ENCODE results near the gene ZBTB20.

The ZBTB20 gene

DNA sequence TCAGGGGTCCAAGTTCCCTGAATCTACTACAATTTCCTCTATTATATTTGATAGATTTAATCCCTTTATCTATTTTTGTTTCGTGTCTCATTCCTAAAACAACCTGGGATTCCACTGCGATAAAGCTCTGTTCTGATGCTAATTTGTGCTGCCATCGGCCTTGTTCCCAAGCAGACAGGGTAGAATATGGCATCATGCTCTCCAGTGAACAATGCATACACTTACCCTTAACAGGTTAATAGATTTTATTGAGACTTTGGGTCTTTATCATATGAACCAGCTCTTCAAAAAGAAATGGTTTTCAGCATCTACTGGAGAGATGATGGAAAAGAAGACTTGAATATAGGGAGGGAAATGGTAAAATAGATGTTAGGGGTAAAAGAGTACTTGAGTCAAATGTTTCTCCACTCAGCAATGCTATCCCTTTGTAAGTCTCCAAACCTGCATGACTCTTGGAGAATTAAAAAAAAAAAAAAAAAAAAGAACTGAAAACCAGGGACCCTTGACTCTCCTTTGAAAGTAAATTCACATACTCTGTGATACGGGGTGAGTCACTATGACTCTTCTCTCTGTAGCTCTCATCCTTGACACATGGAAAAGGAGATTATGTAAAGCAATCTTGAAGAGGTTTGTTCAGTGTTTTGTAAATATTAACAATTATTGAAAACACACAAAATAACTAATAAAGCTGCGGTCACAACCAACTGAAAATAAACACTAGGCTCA is 268.8 kb downstream of the ZBTB20 start:
- no peak overlapping the region for H3K4me3 ChIP-seq (replicated peaks; ENCODE audit: low read depth, low read length)
- TF ChIP-seq, protein P1, sequence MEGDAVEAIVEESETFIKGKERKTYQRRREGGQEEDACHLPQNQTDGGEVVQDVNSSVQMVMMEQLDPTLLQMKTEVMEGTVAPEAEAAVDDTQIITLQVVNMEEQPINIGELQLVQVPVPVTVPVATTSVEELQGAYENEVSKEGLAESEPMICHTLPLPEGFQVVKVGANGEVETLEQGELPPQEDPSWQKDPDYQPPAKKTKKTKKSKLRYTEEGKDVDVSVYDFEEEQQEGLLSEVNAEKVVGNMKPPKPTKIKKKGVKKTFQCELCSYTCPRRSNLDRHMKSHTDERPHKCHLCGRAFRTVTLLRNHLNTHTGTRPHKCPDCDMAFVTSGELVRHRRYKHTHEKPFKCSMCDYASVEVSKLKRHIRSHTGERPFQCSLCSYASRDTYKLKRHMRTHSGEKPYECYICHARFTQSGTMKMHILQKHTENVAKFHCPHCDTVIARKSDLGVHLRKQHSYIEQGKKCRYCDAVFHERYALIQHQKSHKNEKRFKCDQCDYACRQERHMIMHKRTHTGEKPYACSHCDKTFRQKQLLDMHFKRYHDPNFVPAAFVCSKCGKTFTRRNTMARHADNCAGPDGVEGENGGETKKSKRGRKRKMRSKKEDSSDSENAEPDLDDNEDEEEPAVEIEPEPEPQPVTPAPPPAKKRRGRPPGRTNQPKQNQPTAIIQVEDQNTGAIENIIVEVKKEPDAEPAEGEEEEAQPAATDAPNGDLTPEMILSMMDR (IDR thresholded peaks at IDR 0.05; ENCODE audit: low read depth, low read length, missing control alignments), result no peak
- no peak for DNase-seq (ENCODE audit: extremely low read depth, low read depth)

DNA sequence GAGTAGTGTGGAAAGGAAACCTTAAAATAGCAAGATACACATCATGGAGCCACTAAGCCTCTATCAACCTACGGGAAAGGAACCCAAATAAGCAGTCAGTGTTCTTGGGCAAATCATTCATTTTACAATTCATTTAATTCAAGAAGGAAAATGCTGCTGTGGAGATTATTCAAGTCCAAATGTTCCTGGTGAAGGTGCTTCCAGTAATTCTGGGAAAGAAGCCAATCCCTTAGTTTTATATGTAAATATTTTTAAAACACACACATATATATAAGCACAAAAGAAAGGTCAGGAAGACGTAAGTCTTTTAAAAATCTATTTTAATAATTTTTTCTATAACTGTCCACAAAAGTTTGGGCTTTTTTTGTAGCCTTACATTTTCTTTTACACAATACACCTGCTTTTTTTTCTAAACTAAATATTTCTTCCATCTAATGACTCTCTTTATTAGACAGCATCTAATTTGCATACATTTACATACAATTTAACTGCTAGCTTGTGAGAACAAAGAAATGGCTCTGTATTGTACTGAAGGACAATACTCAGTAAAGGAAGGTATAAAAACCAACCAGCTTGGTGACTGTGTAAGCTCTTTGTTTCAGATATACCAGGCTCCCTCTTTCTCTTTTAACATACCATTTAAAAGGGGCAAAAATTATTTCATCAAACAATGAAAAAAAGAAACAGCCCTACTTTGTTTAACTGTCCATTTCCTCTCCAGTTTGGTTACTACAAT is 269.5 kb downstream of the ZBTB20 start:
- no peak for DNase-seq (ENCODE audit: extremely low read depth, low read depth)
- no peak overlapping the region for H3K4me3 ChIP-seq (replicated peaks; ENCODE audit: low read depth, low read length)
- TF ChIP-seq, protein P1 (IDR thresholded peaks at IDR 0.05; ENCODE audit: low read depth, low read length, missing control alignments), result no peak

DNA sequence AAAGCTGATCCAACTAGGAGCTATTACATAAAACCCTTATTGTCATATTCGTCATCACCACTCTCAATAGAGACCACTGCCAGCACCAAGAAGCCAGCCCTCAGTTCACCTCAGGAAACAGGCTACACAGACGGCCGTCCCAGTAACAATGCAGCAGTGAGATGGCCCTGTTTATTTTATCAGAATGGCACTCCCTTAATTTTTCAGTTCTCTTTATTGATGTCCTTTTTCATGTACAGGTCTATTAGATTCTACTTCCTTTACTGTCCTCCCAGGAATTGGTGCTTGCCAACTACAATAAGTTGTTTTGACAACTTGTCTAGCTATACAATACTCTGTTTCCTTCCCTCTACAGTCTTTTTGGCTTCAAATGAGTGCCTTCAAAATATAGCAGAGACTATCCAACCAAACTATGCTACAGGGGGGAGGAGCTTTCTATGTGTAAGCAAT is 272.5 kb downstream of the ZBTB20 start:
- DNase-seq (ENCODE audit: extremely low read depth, low read depth), result no peak
- H3K4me3 ChIP-seq (replicated peaks; ENCODE audit: low read depth, low read length), result no peak overlapping the region
- TF ChIP-seq, protein P1 (IDR thresholded peaks at IDR 0.05; ENCODE audit: low read depth, low read length, missing control alignments), result no peak

DNA sequence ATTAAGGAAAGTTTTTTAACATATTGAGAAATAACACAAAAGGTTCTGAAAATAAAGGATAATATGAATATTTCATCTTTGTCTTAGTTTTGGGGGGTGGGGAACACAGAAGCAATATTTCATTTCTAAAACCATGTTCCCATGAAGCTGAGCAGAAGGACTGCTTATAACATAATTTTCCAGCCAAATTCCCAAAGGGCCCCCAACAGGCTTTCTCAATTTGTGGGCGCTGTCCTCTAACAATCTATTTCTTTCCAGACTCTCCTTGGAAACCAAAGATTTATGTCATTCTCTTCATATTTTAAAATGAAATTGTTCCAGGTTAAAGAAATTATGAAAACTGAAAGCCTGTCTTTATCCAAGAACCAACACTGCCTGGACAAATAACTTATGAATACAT is 273.5 kb downstream of the ZBTB20 start:
- H3K4me3 ChIP-seq (replicated peaks; ENCODE audit: low read depth, low read length), result no peak overlapping the region
- TF ChIP-seq, protein P1 (IDR thresholded peaks at IDR 0.05; ENCODE audit: low read depth, low read length, missing control alignments), result no peak
- no peak for DNase-seq (ENCODE audit: extremely low read depth, low read depth)

DNA sequence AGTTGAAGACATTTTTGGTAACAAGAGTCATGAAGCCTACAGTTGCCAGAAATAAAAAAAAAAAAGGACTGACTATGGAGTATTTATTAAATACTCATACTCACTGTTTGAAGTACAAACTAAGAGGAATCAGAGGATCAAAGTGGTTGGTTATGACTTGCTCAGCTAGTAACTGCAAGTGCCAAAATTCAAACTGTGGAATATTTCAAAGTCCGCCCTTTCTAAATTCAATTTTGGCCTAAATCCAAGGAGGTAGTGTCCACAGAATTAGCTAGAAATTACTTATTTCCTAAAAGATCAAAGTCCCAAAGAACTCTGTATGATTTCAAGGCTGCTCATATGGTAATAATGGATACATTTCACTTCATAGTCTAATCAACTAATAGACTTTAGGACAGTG is 274.5 kb downstream of the ZBTB20 start:
- TF ChIP-seq, protein P1 (IDR thresholded peaks at IDR 0.05; ENCODE audit: low read depth, low read length, missing control alignments), result no peak
- H3K4me3 ChIP-seq (replicated peaks; ENCODE audit: low read depth, low read length), result no peak overlapping the region
- DNase-seq (ENCODE audit: extremely low read depth, low read depth), result no peak

DNA sequence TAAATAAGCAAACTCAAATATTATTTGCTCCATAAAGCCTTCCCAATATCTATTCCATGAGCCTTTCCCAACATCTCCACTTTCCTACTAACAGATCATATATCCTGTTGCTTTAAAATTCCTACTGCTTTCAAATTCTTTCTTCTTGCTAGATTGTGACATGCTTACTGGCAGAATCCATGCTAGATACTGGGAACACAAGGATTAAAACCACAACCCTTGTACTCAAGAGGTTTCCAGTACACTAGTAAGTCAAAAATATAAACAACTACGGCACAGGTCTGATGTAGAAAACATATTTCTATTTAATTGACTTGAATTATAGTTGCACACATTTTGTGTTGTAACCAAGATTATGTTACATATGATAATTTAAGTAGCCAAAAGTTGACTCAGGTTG is 275.0 kb downstream of the ZBTB20 start:
- H3K4me3 ChIP-seq (replicated peaks; ENCODE audit: low read depth, low read length), result no peak overlapping the region
- DNase-seq (ENCODE audit: extremely low read depth, low read depth), result no peak
- TF ChIP-seq, protein P1 (IDR thresholded peaks at IDR 0.05; ENCODE audit: low read depth, low read length, missing control alignments), result no peak

All from HFF-Myc (cell line).